Spleen (tissue), 7 donors: ENCODE results near the gene LCLAT1.

ENCODE experiments used
- CTCF ChIP-seq, 11 experiments: fragments of 200-600 bp in 7 of 11; fragments of 450-650 bp in 4 of 11; sonication (generic) in 4 of 11; IDR thresholded peaks in 8 of 11; conservative IDR thresholded peaks in 3 of 11; 1 replicate in 7 of 11; 2 replicates in 4 of 11; pipeline versions ENCODE4 v1.4.0 to v1.8.0; 2016 to 2021; ENCODE audit warnings: antibody characterized with exemption in 11 of 11, inconsistent platforms in 4 of 11, mild to moderate bottlenecking in 1 of 11
- POLR2A ChIP-seq, 3 donors: fragments of 450-650 bp; IDR thresholded peaks; one replicate each; pipeline ENCODE4 v1.5.1; 2017; ENCODE audit warnings: antibody characterized with exemption in 3 of 3, mild to moderate bottlenecking in 1 of 3
- POLR2AphosphoS5 ChIP-seq, 3 donors: sonication (generic); formaldehyde crosslinking; IDR thresholded peaks; one replicate each; pipeline ENCODE4 v1.5.1; 2017; ENCODE audit warnings: antibody characterized with exemption in 3 of 3
- donor health status: DM: no; HTN: no; CAD: no; lungs with moderate emphysema.
- donor health status: DM: no; HTN: no; CAD: no.
- donor health status: DM: no; HTN: no; CAD: no.

- TF ChIP-seq CTCF (IDR thresholded peaks at IDR 0.05 in 8 of 11, conservative IDR thresholded peaks at IDR 0.05 in 3 of 11) (no peak), POLR2A (IDR thresholded peaks at IDR 0.05) (no peak), POLR2AphosphoS5 (IDR thresholded peaks at IDR 0.05) (no peak)
These were observed 37.1 kb downstream of the LCLAT1 start for GRCh38 chr2:30484145-30484544.
